ENCODE data around the gene CTDSPL.
"Not testable (repeated sequence)": the region's sequence is repeated elsewhere in the genome, so short reads cannot be mapped to it uniquely, and the experiment has no call there.

The CTDSPL gene

GRCh38 chr3:38030126-38031021 is 168.7 kb downstream of the CTDSPL start:
- Mint-ChIP-seq H3K4me3 (peak overlapping the region; percentile 74 to 82 (median 75)), H3K4me1 (peaks cover 17% of the 10 kb centered on the region), H3K9me3 (no peaks in the 10 kb centered on the region), H3K27ac (no peak overlapping the region), H3K36me3 (ENCODE audit: low read depth) (no peaks in the 10 kb centered on the region), H3K27me3 (ENCODE audit: low read depth) (peaks cover 35% of the 10 kb centered on the region)
- no peak for TF ChIP-seq CTCF (IDR thresholded peaks at IDR 0.05; ENCODE audit: unreplicated experiment in 3 of 3)

GRCh38 chr3:38031022-38031994 is 169.6 kb downstream of the CTDSPL start:
- H3K4me1 Mint-ChIP-seq, result peaks cover 10% of the 10 kb centered on the region
- peak overlapping the region; percentile 74 to 82 (median 75) for H3K4me3 Mint-ChIP-seq
- H3K9me3 Mint-ChIP-seq, result no peaks in the 10 kb centered on the region
- no peaks in the 10 kb centered on the region for H3K36me3 Mint-ChIP-seq (ENCODE audit: low read depth)
- H3K27me3 Mint-ChIP-seq (ENCODE audit: low read depth), result peaks cover 39% of the 10 kb centered on the region
- TF ChIP-seq CTCF (IDR thresholded peaks at IDR 0.05; ENCODE audit: unreplicated experiment in 3 of 3), result no peak
- peak overlapping the region in 1 of 3 experiments; percentile 54 for H3K27ac Mint-ChIP-seq

- Mint-ChIP-seq H3K4me1 (peaks cover 10% of the 10 kb centered on the region), H3K27ac (no peak overlapping the region), H3K4me3 (no peak overlapping the region), H3K36me3 (ENCODE audit: low read depth) (no peaks in the 10 kb centered on the region), H3K9me3 (no peaks in the 10 kb centered on the region), H3K27me3 (ENCODE audit: low read depth) (peaks cover 40% of the 10 kb centered on the region)
- no peak for TF ChIP-seq CTCF (IDR thresholded peaks at IDR 0.05; ENCODE audit: unreplicated experiment in 3 of 3)
Observed at GRCh38 chr3:38032328-38032865, 170.7 kb downstream of the CTDSPL start.

- H3K27me3 Mint-ChIP-seq (ENCODE audit: low read depth), result peaks cover 34% of the 10 kb centered on the region
- H3K9me3 Mint-ChIP-seq; H3K4me3 Mint-ChIP-seq; H3K4me1 Mint-ChIP-seq; H3K36me3 Mint-ChIP-seq (ENCODE audit: low read depth): not testable (repeated sequence)
- peak overlapping the region in 1 of 3 experiments; percentile 58 for H3K27ac Mint-ChIP-seq
Observed at GRCh38 chr3:38033586-38033985, 171.9 kb downstream of the CTDSPL start.

Data from nephron (organoid).